Measurements from ENCODE around the gene SLFN11. TPM values are rescaled to one million over a fixed set of nuclear protein-coding genes. Genes with fewer than 3 reads are reported as not detected.
"Not testable (repeated sequence)": the region's sequence is repeated elsewhere in the genome, so short reads cannot be mapped to it uniquely, and the experiment has no call there.

Gene SLFN11
- polyA plus RNA-seq, 3 donors = 10.1 to 19.2 (median 11.8) TPM

- DNase-seq (ENCODE audit: extremely low read depth in 1 of 11, low read depth in 9 of 11, low spot score in 4 of 11) = no peak
Observed at GRCh38 chr17:35371934-35372333, 1.5 kb downstream of the SLFN11 start.

- no peak for DNase-seq (ENCODE audit: extremely low read depth in 1 of 11, low read depth in 9 of 11, low spot score in 4 of 11)
Observed at GRCh38 chr17:35368081-35368830, 5.2 kb downstream of the SLFN11 start.

GRCh38 chr17:35361027-35361426 is 12.4 kb downstream of the SLFN11 start:
- DNase-seq (ENCODE audit: extremely low read depth in 1 of 11, low read depth in 9 of 11, low spot score in 4 of 11) = no peak

GRCh38 chr17:35359398-35359797 is 14.0 kb downstream of the SLFN11 start:
- DNase-seq (ENCODE audit: extremely low read depth in 1 of 11, low read depth in 9 of 11, low spot score in 4 of 11) = no peak

- DNase-seq (ENCODE audit: extremely low read depth in 1 of 11, low read depth in 9 of 11, low spot score in 4 of 11) = no peak
Observed at GRCh38 chr17:35352284-35352683, 21.1 kb downstream of the SLFN11 start.

GRCh38 chr17:35350493-35350892 is 22.9 kb downstream of the SLFN11 start:
- DNase-seq (ENCODE audit: extremely low read depth in 1 of 11, low read depth in 9 of 11, low spot score in 4 of 11) = no peak

- peak in 8 of 11 donors; percentile 3 to 39 (median 16) for DNase-seq (ENCODE audit: extremely low read depth in 1 of 11, low read depth in 9 of 11, low spot score in 4 of 11)
Observed at GRCh38 chr17:35345926-35346771, 27.3 kb downstream of the SLFN11 start.

- DNase-seq (ENCODE audit: extremely low read depth in 1 of 11, low read depth in 9 of 11, low spot score in 4 of 11) = no peak
Observed at GRCh38 chr17:35345445-35345925, 27.9 kb downstream of the SLFN11 start.

GRCh38 chr17:35344262-35344661 is 29.2 kb downstream of the SLFN11 start:
- no peak for DNase-seq (ENCODE audit: extremely low read depth in 1 of 11, low read depth in 9 of 11, low spot score in 4 of 11)

- no peak for DNase-seq (ENCODE audit: extremely low read depth in 1 of 11, low read depth in 9 of 11, low spot score in 4 of 11)
Observed at GRCh38 chr17:35342276-35342675, 31.1 kb downstream of the SLFN11 start.

GRCh38 chr17:35341411-35341992 is 31.9 kb downstream of the SLFN11 start:
- DNase-seq (ENCODE audit: extremely low read depth in 1 of 11, low read depth in 9 of 11, low spot score in 4 of 11) = no peak

- no peak for DNase-seq (ENCODE audit: extremely low read depth in 1 of 11, low read depth in 9 of 11, low spot score in 4 of 11)
Observed at GRCh38 chr17:35338230-35338629, 35.2 kb downstream of the SLFN11 start.

- DNase-seq (ENCODE audit: extremely low read depth in 1 of 11, low read depth in 9 of 11, low spot score in 4 of 11) = no peak
Observed at GRCh38 chr17:35337364-35337763, 36.1 kb downstream of the SLFN11 start.

- not testable (repeated sequence) for DNase-seq (ENCODE audit: extremely low read depth in 1 of 11, low read depth in 9 of 11, low spot score in 4 of 11)
Observed at GRCh38 chr17:35333578-35333977, 39.8 kb downstream of the SLFN11 start.

- no peak for DNase-seq (ENCODE audit: extremely low read depth in 1 of 11, low read depth in 9 of 11, low spot score in 4 of 11)
Observed at GRCh38 chr17:35322749-35323148, 50.7 kb downstream of the SLFN11 start.

GRCh38 chr17:35315971-35316370 is 57.5 kb downstream of the SLFN11 start:
- DNase-seq (ENCODE audit: extremely low read depth in 1 of 11, low read depth in 9 of 11, low spot score in 4 of 11) = no peak

GRCh38 chr17:35315283-35315682 is 58.1 kb downstream of the SLFN11 start:
- no peak for DNase-seq (ENCODE audit: extremely low read depth in 1 of 11, low read depth in 9 of 11, low spot score in 4 of 11)

- no peak for DNase-seq (ENCODE audit: extremely low read depth in 1 of 11, low read depth in 9 of 11, low spot score in 4 of 11)
Observed at GRCh38 chr17:35314415-35315216, 58.8 kb downstream of the SLFN11 start.

- no peak for DNase-seq (ENCODE audit: extremely low read depth in 1 of 11, low read depth in 9 of 11, low spot score in 4 of 11)
Observed at GRCh38 chr17:35313875-35314409, 59.5 kb downstream of the SLFN11 start.
